Bone marrow (tissue), 2 donors: Measurements from ENCODE around the gene OR8B8.
"Not testable (repeated sequence)": the region's sequence is repeated elsewhere in the genome, so short reads cannot be mapped to it uniquely, and the experiment has no call there.

Experiments
- DNase-seq, 2 donors: peaks; one replicate each; lab custom pipeline; 2025; lab: John Stamatoyannopoulos, UW

Gene OR8B8

GRCh38 chr11:124441519-124441918, 4.0 kb downstream of the OR8B8 start:
- no peak for DNase-seq

- no peak for DNase-seq
Observed at GRCh38 chr11:124441081-124441480, 4.4 kb downstream of the OR8B8 start.

GRCh38 chr11:124440608-124441007, 4.9 kb downstream of the OR8B8 start:
- no peak for DNase-seq

GRCh38 chr11:124434699-124435098, 10.8 kb downstream of the OR8B8 start:
- no peak for DNase-seq

GRCh38 chr11:124429599-124429998, 15.9 kb downstream of the OR8B8 start:
- no peak for DNase-seq

- no peak for DNase-seq
Observed at GRCh38 chr11:124424384-124424921, 21.0 kb downstream of the OR8B8 start, which contains the start of gene OR8B4. OR8B4 (minus strand) TSS chr11:124424871; CDS start chr11:124424871, 0 bp downstream.

- DNase-seq = no peak
Observed at GRCh38 chr11:124421043-124421442, 24.5 kb downstream of the OR8B8 start.

- peak in 1 of 2 donors; percentile 62 for DNase-seq
Observed at GRCh38 chr11:124415356-124415923, 30.1 kb downstream of the OR8B8 start.

- no peak for DNase-seq
Observed at GRCh38 chr11:124409906-124410305, 35.6 kb downstream of the OR8B8 start.

- DNase-seq = no peak
Observed at GRCh38 chr11:124405581-124405980, 39.9 kb downstream of the OR8B8 start.

- DNase-seq = not testable (repeated sequence)
Observed at GRCh38 chr11:124403186-124403585, 42.3 kb downstream of the OR8B8 start.

- DNase-seq = peak; percentile 1 to 14
Observed at GRCh38 chr11:124402326-124402922, 43.1 kb downstream of the OR8B8 start.

GRCh38 chr11:124398924-124399323, 46.6 kb downstream of the OR8B8 start, which contains the start of gene OR8B3:
OR8B3 (minus strand) TSS chr11:124399024; CDS start chr11:124397351, 1,673 bp downstream.
- no peak for DNase-seq

- not testable (repeated sequence) for DNase-seq
Observed at GRCh38 chr11:124396847-124397246, 48.6 kb downstream of the OR8B8 start.

GRCh38 chr11:124394408-124394807, 51.1 kb downstream of the OR8B8 start:
- no peak for DNase-seq
